ENCODE measurements around the gene HJURP.

DNA sequence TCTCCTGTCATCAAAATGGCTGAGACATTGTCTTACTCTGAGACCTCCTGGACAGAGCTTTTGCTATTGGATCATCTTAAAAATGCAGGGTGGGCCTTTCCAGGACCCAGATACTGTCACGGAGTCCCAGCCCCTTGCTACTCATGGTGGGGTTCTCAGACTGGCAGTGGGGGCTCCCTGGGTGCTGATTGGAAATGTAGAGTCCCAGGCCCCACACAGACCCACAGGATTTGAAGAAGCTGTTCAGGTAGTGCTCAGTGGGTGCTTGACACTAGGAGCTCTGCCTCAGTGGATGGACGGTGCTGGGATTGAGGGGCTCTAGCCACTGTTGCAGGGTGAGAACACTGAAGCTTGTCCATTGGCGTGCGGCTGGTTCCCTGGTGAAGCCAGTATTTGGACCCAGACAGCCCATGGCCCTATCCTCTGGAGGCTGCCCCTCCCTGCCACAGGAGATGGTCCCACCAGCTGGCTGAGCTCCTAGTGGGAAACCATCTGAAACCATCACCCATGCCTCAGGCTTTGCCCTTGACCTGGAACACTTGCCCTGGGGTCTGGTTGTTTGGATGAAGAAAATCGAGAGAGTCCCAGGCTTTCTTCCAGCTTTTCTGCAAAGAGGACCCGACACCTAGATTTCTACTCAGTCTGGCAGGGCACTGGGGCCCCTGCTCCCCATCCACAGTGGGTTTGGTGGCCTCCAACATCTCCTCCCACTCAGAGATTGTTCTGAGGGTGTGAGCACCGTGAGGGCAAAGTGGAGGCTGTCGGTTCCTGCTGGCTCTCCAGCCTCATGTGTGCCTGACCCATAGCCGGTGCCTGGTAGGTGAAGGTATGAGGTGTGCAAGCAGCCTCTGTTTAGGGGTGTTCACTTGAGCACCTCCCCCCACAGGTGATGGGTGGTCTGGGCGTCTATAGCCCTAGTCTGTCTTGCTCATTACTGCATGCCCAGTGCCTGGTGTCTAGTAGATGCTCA lies 46.1 kb downstream of the HJURP start:
- TF ChIP-seq EZH2 (IDR thresholded peaks at IDR 0.05; ENCODE audit: low read length, unreplicated experiment) (no peak), EZH2phosphoT487 (IDR thresholded peaks at IDR 0.05; ENCODE audit: borderline replicate concordance, low read length) (no peak)
- TF ChIP-seq, protein P1, sequence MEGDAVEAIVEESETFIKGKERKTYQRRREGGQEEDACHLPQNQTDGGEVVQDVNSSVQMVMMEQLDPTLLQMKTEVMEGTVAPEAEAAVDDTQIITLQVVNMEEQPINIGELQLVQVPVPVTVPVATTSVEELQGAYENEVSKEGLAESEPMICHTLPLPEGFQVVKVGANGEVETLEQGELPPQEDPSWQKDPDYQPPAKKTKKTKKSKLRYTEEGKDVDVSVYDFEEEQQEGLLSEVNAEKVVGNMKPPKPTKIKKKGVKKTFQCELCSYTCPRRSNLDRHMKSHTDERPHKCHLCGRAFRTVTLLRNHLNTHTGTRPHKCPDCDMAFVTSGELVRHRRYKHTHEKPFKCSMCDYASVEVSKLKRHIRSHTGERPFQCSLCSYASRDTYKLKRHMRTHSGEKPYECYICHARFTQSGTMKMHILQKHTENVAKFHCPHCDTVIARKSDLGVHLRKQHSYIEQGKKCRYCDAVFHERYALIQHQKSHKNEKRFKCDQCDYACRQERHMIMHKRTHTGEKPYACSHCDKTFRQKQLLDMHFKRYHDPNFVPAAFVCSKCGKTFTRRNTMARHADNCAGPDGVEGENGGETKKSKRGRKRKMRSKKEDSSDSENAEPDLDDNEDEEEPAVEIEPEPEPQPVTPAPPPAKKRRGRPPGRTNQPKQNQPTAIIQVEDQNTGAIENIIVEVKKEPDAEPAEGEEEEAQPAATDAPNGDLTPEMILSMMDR (conservative IDR thresholded peaks at IDR 0.05; ENCODE audit: low read depth, low read length), result no peak
